ENCODE data around the gene DRAP1. TPM values are rescaled to one million over a fixed set of nuclear protein-coding genes. Genes with fewer than 3 reads are reported as not detected.

The DRAP1 gene
- total and polyA plus RNA-seq, 9 of the 15 experiments (the other 6 are each of a cell fraction or from before 2014, with no cell fraction given) = 9.6 to 200 (median 92.9) TPM

DNA sequence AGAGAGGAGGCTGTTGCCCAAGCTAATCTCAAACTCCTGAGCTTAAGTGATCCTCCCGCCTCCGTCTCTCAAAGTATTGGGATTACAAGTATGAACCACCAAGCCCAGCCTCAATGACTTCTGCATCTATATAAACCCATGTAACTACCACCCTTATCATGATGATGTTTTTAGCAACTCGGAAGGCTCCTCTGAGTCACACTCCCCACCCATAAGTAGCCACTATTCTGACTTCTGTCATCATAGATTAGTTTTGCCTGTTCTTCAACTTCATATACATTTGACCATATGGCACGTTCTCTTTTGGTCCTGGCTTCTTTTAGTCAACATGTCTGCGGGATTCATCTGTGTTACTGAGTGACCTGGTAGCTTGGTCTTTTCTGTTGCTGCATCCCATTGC is 12.6 kb upstream of the DRAP1 start (continued):
- peak; percentile 40 to 46; a peak in 2 of 4 replicates for TF ChIP-seq FOXK2 (conservative IDR thresholded peaks at IDR 0.05 in 1 of 2, IDR thresholded peaks at IDR 0.05 in 1 of 2; ENCODE audit: low read depth in 2 of 2)
- TF ChIP-seq FIP1L1 (IDR thresholded peaks at IDR 0.05; ENCODE audit: low read depth, low read length, poor library complexity, severe bottlenecking) = no peak
- no peak for TF ChIP-seq ZNF311 (CRISPR knock-in tag; IDR thresholded peaks at IDR 0.05)
- TF ChIP-seq, protein P1, sequence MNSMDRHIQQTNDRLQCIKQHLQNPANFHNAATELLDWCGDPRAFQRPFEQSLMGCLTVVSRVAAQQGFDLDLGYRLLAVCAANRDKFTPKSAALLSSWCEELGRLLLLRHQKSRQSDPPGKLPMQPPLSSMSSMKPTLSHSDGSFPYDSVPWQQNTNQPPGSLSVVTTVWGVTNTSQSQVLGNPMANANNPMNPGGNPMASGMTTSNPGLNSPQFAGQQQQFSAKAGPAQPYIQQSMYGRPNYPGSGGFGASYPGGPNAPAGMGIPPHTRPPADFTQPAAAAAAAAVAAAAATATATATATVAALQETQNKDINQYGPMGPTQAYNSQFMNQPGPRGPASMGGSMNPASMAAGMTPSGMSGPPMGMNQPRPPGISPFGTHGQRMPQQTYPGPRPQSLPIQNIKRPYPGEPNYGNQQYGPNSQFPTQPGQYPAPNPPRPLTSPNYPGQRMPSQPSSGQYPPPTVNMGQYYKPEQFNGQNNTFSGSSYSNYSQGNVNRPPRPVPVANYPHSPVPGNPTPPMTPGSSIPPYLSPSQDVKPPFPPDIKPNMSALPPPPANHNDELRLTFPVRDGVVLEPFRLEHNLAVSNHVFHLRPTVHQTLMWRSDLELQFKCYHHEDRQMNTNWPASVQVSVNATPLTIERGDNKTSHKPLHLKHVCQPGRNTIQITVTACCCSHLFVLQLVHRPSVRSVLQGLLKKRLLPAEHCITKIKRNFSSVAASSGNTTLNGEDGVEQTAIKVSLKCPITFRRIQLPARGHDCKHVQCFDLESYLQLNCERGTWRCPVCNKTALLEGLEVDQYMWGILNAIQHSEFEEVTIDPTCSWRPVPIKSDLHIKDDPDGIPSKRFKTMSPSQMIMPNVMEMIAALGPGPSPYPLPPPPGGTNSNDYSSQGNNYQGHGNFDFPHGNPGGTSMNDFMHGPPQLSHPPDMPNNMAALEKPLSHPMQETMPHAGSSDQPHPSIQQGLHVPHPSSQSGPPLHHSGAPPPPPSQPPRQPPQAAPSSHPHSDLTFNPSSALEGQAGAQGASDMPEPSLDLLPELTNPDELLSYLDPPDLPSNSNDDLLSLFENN (IDR thresholded peaks at IDR 0.05; ENCODE audit: low read depth in 2 of 2, low read length in 2 of 2) = no peak
- TF ChIP-seq ZFP1 (CRISPR knock-in tag; IDR thresholded peaks at IDR 0.05) = no peak
- TF ChIP-seq FOXP1 (CRISPR knock-in tag; IDR thresholded peaks at IDR 0.05) = no peak
- TF ChIP-seq NR2C1 (IDR thresholded peaks at IDR 0.05) = no peak
- no peak for TF ChIP-seq NR2C1 (tag; IDR thresholded peaks at IDR 0.05)
- peak; percentile 54; the same call in 1 of the 2 replicates for TF ChIP-seq ZNF764 (CRISPR knock-in tag; IDR thresholded peaks at IDR 0.05; ENCODE audit: low read depth)
- no peak for TF ChIP-seq IFI16 (CRISPR knock-in tag; IDR thresholded peaks at IDR 0.05)
- no peak for TF ChIP-seq ZNF134 (CRISPR knock-in tag; conservative IDR thresholded peaks at IDR 0.05)
- TF ChIP-seq NBN (IDR thresholded peaks at IDR 0.05; ENCODE audit: low read depth) = no peak
- no peak for TF ChIP-seq CXXC5 (CRISPR knock-in tag; IDR thresholded peaks at IDR 0.05)
- no peak for TF ChIP-seq ZNF23 (CRISPR knock-in tag; IDR thresholded peaks at IDR 0.05)
- TF ChIP-seq TCFL5 (CRISPR knock-in tag; conservative IDR thresholded peaks at IDR 0.05) = no peak
- TF ChIP-seq XRCC5 (IDR thresholded peaks at IDR 0.05; ENCODE audit: low read depth, low read length) = no peak
- TF ChIP-seq ZNF274 (IDR thresholded peaks at IDR 0.05; ENCODE audit: borderline replicate concordance, low read depth, low read length) = no peak
- TF ChIP-seq ARHGAP35 (IDR thresholded peaks at IDR 0.05; ENCODE audit: partially characterized antibody) = no peak
- TF ChIP-seq SMARCA4 (IDR thresholded peaks at IDR 0.05) = peak; percentile 84
- TF ChIP-seq, protein P2, sequence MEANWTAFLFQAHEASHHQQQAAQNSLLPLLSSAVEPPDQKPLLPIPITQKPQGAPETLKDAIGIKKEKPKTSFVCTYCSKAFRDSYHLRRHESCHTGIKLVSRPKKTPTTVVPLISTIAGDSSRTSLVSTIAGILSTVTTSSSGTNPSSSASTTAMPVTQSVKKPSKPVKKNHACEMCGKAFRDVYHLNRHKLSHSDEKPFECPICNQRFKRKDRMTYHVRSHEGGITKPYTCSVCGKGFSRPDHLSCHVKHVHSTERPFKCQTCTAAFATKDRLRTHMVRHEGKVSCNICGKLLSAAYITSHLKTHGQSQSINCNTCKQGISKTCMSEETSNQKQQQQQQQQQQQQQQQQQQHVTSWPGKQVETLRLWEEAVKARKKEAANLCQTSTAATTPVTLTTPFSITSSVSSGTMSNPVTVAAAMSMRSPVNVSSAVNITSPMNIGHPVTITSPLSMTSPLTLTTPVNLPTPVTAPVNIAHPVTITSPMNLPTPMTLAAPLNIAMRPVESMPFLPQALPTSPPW (CRISPR knock-in tag; IDR thresholded peaks at IDR 0.05) = peak; percentile 11; the same call in 1 of the 2 replicates
- TF ChIP-seq, protein P3, sequence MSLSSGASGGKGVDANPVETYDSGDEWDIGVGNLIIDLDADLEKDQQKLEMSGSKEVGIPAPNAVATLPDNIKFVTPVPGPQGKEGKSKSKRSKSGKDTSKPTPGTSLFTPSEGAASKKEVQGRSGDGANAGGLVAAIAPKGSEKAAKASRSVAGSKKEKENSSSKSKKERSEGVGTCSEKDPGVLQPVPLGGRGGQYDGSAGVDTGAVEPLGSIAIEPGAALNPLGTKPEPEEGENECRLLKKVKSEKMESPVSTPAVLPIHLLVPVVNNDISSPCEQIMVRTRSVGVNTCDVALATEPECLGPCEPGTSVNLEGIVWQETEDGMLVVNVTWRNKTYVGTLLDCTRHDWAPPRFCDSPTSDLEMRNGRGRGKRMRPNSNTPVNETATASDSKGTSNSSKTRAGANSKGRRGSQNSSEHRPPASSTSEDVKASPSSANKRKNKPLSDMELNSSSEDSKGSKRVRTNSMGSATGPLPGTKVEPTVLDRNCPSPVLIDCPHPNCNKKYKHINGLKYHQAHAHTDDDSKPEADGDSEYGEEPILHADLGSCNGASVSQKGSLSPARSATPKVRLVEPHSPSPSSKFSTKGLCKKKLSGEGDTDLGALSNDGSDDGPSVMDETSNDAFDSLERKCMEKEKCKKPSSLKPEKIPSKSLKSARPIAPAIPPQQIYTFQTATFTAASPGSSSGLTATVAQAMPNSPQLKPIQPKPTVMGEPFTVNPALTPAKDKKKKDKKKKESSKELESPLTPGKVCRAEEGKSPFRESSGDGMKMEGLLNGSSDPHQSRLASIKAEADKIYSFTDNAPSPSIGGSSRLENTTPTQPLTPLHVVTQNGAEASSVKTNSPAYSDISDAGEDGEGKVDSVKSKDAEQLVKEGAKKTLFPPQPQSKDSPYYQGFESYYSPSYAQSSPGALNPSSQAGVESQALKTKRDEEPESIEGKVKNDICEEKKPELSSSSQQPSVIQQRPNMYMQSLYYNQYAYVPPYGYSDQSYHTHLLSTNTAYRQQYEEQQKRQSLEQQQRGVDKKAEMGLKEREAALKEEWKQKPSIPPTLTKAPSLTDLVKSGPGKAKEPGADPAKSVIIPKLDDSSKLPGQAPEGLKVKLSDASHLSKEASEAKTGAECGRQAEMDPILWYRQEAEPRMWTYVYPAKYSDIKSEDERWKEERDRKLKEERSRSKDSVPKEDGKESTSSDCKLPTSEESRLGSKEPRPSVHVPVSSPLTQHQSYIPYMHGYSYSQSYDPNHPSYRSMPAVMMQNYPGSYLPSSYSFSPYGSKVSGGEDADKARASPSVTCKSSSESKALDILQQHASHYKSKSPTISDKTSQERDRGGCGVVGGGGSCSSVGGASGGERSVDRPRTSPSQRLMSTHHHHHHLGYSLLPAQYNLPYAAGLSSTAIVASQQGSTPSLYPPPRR (CRISPR knock-in tag; IDR thresholded peaks at IDR 0.05; ENCODE audit: borderline replicate concordance) = no peak
- no peak for TF ChIP-seq HMG20B (CRISPR knock-in tag; IDR thresholded peaks at IDR 0.05)
